AG04450 (cell line): Measurements from ENCODE around the gene EXOC7. TPM values are rescaled to one million over a fixed set of nuclear protein-coding genes. Genes with fewer than 3 reads are reported as not detected.

Source experiments
- CTCF ChIA-PET: fragments of 300-600, 350-600 bp; formaldehyde crosslinking; extraction: SDS; loops from one replicate; lab custom pipeline; 2022; ENCODE audit warnings: antibody characterized with exemption, inconsistent platforms; lab: Charles Lee
- POLR2A ChIA-PET: fragments of 350-600 bp; formaldehyde crosslinking; extraction: SDS; loops from one replicate; lab custom pipeline; 2021; ENCODE audit warnings: antibody characterized with exemption, inconsistent platforms; lab: Yijun Ruan, JAX
- DNase-seq: peaks from one replicate; pipeline ENCODE4 v3.0.0-alpha.2; 2011; ENCODE audit warnings: low read depth, low spot score
- H3K27ac ChIP-seq: one replicate; pipeline ENCODE4 v1.5.1; 2012; ENCODE audit warnings: low read depth, low read length, control low read depth
- H3K27me3 ChIP-seq: one replicate; pipeline ENCODE4 v1.6.0; 2012; ENCODE audit warnings: low read length; ENCODE audit not compliant: control insufficient read depth, insufficient read depth
- H3K4me3 ChIP-seq: 2 replicates; pipeline ENCODE4 v1.5.1; 2011; ENCODE audit warnings: mild to moderate bottlenecking, low read depth, low read length, control low read depth
- H3K9me3 ChIP-seq: 2 replicates; pipeline ENCODE4 v1.5.1; 2012; ENCODE audit warnings: low read length; ENCODE audit not compliant: control insufficient read depth, insufficient read depth
- polyA plus RNA-seq: library from polyadenylated mRNA; depleted of rRNA; stranded (reverse); fragments of >200 nt; gene quantifications from 2 replicates; pipeline ENCODE4 v1.2.3, GENCODE V29; 2011
- TF ChIP-seq, protein P1 (sequence below): IDR thresholded peaks from 2 replicates; pipeline ENCODE4 v1.5.1; 2011; ENCODE audit warnings: low read depth, low read length, control low read depth, inconsistent platforms

Gene EXOC7
- polyA plus RNA-seq, 1 experiment = 97.6 TPM

DNA sequence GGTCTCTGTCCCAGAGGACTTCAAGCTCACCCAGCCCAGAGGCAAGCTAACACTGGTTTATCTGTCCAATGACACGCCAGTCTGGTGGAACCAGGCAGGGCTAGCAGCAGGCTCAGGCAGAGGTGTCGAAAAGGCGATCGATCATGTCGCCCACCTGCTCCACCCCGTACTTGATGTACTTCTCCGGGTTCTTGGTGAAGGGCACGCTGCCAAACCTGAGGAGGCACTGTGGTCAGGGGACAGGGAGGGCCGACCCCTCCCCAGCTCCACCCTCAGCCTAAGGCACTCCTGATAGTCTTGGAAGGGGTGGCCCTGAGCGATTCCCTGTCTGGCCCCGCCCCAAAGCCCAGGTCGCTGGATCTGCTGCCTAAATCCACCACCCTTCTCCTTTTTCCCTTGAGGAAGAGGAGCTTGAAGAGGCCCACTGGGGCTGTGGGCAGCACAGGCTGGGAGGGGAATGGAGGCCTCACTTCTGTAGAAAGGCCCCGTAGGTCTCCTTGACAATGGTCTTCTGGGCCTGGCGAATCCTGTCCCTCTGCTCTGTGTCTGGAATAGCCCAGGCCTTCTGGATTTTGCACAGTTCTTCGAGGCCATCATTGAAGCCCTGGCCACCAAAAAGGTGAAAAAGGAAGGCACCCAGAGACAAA, 19.9 kb downstream of the EXOC7 start:
- H3K9me3 ChIP-seq = no peaks in the 10 kb centered on the region; the same call in 1 of the 2 replicates
- POLR2A ChIA-PET = interaction anchor here (0.8 kb wide), 1 partner anchor 150 kb away, joined by 3 read pairs; no protein-coding TSS in a partner anchor
- CTCF ChIA-PET = no interaction called here
- TF ChIP-seq, protein P1, sequence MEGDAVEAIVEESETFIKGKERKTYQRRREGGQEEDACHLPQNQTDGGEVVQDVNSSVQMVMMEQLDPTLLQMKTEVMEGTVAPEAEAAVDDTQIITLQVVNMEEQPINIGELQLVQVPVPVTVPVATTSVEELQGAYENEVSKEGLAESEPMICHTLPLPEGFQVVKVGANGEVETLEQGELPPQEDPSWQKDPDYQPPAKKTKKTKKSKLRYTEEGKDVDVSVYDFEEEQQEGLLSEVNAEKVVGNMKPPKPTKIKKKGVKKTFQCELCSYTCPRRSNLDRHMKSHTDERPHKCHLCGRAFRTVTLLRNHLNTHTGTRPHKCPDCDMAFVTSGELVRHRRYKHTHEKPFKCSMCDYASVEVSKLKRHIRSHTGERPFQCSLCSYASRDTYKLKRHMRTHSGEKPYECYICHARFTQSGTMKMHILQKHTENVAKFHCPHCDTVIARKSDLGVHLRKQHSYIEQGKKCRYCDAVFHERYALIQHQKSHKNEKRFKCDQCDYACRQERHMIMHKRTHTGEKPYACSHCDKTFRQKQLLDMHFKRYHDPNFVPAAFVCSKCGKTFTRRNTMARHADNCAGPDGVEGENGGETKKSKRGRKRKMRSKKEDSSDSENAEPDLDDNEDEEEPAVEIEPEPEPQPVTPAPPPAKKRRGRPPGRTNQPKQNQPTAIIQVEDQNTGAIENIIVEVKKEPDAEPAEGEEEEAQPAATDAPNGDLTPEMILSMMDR = no peak
- no peak for DNase-seq
- no peak overlapping the region for H3K4me3 ChIP-seq
- H3K27ac ChIP-seq = no peak overlapping the region
- H3K27me3 ChIP-seq = peaks cover 21% of the 10 kb centered on the region

DNA sequence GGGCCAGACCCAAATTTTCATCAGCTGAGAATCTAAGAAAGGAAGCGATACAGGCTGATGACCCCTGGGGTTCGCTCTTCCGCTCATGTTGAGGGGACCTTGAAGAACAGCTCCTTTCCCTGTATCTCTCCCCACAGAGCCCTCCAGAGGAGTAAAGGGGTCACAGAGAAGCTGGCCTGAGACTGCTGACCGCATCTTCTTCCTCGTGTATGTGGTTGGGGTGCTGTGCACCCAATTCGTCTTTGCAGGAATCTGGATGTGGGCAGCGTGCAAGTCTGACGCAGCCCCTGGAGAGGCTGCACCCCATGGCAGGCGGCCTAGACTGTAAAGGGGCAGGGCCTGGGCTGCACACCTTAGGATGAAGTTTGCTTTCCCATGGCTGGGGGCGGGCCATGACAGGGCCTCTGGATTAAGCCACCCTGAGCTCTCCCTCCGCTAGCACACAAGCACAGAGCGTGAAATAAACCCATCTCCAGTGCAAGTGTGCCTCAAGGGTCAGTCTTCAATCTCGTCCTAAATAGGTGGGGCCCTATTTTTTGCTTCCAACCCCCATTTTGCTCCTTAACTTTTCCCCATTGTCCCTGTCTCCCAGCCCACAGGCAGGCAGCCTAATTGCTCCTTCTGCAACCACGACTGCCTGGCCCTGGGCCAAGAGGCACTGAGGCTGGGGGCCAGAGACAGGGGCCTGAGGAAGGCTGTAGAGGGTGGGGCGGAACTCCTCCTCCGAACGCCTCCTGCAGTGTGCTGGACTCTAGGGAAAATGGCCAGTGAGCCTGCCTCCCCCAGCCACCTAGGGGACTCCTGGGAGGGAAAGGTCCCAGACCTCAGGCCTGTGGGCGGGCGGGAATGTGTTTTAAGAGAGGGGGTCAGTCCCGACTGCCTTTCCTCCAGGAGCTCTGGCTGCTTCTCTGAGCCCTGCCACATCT, 21.0 kb downstream of the EXOC7 start:
- TF ChIP-seq, protein P1 = no peak
- CTCF ChIA-PET = no interaction called here
- no peak overlapping the region for H3K27ac ChIP-seq

DNA sequence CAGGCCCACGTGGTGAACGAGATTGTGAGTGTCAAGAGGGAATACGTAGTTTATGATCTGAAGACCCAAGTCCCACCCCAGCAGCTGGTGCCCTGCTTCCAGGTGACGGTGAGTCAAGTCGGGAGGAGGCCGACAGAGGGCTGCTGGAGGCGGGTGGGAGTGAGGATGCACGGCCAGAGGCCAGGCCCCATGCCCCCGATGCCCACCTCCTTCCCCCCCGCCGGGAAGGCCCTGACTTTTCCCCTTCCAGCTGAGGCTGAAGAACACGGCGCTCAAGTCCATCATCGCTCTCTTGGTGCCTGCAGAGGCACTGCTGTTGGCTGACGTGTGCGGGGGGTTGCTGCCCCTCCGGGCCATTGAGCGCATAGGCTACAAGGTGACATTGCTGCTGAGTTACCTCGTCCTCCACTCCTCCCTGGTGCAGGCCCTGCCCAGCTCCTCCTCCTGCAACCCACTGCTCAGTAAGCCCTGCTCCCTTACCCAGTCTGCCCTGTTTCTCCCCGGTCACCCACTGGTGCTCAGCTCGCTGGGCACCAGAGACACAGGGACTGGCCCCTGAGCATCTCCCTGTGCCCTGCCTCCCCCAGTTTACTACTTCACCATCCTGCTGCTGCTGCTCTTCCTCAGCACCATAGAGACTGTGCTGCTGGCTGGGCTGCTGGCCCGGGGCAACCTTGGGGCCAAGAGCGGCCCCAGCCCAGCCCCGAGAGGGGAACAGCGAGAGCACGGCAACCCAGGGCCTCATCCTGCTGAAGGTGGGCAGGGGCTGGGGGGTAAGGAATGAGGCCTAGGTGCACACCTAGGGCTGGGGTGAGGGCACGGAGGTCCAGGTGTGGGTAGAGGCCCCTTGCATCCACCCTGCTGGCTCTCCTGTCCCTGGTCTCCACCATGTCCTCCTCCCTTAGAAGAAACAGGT, 22.0 kb downstream of the EXOC7 start:
- POLR2A ChIA-PET = interaction anchor here (0.5 kb wide), 1 partner anchor 17 kb away, joined by 5 read pairs; no protein-coding TSS in a partner anchor

More for the DNA sequence above, 21.0 kb downstream of the EXOC7 start:
- H3K27me3 ChIP-seq = peaks cover 30% of the 10 kb centered on the region
- DNase-seq = no peak
- POLR2A ChIA-PET = no interaction called here
- no peaks in the 10 kb centered on the region; the same call in 1 of the 2 replicates for H3K9me3 ChIP-seq
- no peak overlapping the region for H3K4me3 ChIP-seq

GRCh38 chr17:76080768-76081287, 22.8 kb downstream of the EXOC7 start:
- ChIA-PET CTCF (interaction anchor here (1.4 kb wide), 1 partner anchor 199 kb away, joined by 5 read pairs; no protein-coding TSS in a partner anchor), POLR2A (interaction anchor here (0.5 to 1.0 kb wide), 3 partner anchors 14 to 160 kb away, joined by 3 to 5 read pairs (median 5); no protein-coding TSS in a partner anchor)
- peaks cover 4% of the 10 kb centered on the region; the same call in 1 of the 2 replicates for H3K9me3 ChIP-seq
- TF ChIP-seq, protein P1 = no peak
- no peak overlapping the region for H3K27ac ChIP-seq
- no peak for DNase-seq
- H3K27me3 ChIP-seq = peaks cover 47% of the 10 kb centered on the region
- H3K4me3 ChIP-seq = no peak overlapping the region

More for the DNA sequence above, 22.0 kb downstream of the EXOC7 start:
- CTCF ChIA-PET = interaction anchor here (1.4 kb wide), 1 partner anchor 198 kb away, joined by 5 read pairs; no protein-coding TSS in a partner anchor
- H3K4me3 ChIP-seq = no peak overlapping the region
- peaks cover 39% of the 10 kb centered on the region for H3K27me3 ChIP-seq
- DNase-seq = no peak
- H3K27ac ChIP-seq = no peak overlapping the region
- H3K9me3 ChIP-seq = no peaks in the 10 kb centered on the region; the same call in 1 of the 2 replicates
- TF ChIP-seq, protein P1 = no peak
